Measurements from ENCODE around the gene TGM2. TPM values are rescaled to one million over a fixed set of nuclear protein-coding genes. Genes with fewer than 3 reads are reported as not detected.

Gene TGM2
- total and polyA plus RNA-seq, 4 donors: 12.9 to 63.3 (median 19.6) TPM

- Histone ChIP-seq H3K4me3 (ENCODE audit: low read depth, low read length) (no peak overlapping the region), H3K27me3 (ENCODE audit: control insufficient read depth, insufficient read depth, low read length) (no peaks in the 10 kb centered on the region), H3K27ac (ENCODE audit: low read depth, low read length) (no peak overlapping the region), H3K9me3 (ENCODE audit: control insufficient read depth, insufficient read depth, low read length) (no peaks in the 10 kb centered on the region), H3K4me1 (ENCODE audit: control insufficient read depth, insufficient read depth, low read length) (peaks cover 19% of the 10 kb centered on the region), H3K36me3 (ENCODE audit: control insufficient read depth, insufficient read depth, low read length) (no peaks in the 10 kb centered on the region)
- no peak for DNase-seq (ENCODE audit: low read depth in 4 of 6, low spot score in 6 of 6)
- WGBS (ENCODE audit: insufficient coverage): 68% methylated on average over 7 of the region's 11 CpGs
Observed at GRCh38 chr20:38156888-38157634, 8.0 kb downstream of the TGM2 start.

GRCh38 chr20:38156280-38156679 lies 8.8 kb downstream of the TGM2 start:
- Histone ChIP-seq H3K4me3 (ENCODE audit: low read depth, low read length) (no peak overlapping the region), H3K27ac (ENCODE audit: low read depth, low read length) (no peak overlapping the region), H3K27me3 (ENCODE audit: control insufficient read depth, insufficient read depth, low read length) (no peaks in the 10 kb centered on the region), H3K9me3 (ENCODE audit: control insufficient read depth, insufficient read depth, low read length) (no peaks in the 10 kb centered on the region), H3K36me3 (ENCODE audit: control insufficient read depth, insufficient read depth, low read length) (no peaks in the 10 kb centered on the region), H3K4me1 (ENCODE audit: control insufficient read depth, insufficient read depth, low read length) (peaks cover 27% of the 10 kb centered on the region)
- no peak for DNase-seq (ENCODE audit: low read depth in 4 of 6, low spot score in 6 of 6)
- WGBS (ENCODE audit: insufficient coverage): 80% methylated on average over 5 of the region's 6 CpGs

GRCh38 chr20:38155811-38156210 lies 9.3 kb downstream of the TGM2 start:
- 97% methylated on average over 12 of the region's 13 CpGs for WGBS (ENCODE audit: insufficient coverage)
- no peak overlapping the region for H3K27ac ChIP-seq (ENCODE audit: low read depth, low read length)
- DNase-seq (ENCODE audit: low read depth in 4 of 6, low spot score in 6 of 6): no peak
- no peaks in the 10 kb centered on the region for H3K27me3 ChIP-seq (ENCODE audit: control insufficient read depth, insufficient read depth, low read length)
- H3K9me3 ChIP-seq (ENCODE audit: control insufficient read depth, insufficient read depth, low read length): no peaks in the 10 kb centered on the region
- H3K4me3 ChIP-seq (ENCODE audit: low read depth, low read length): no peak overlapping the region
- peaks cover 28% of the 10 kb centered on the region for H3K4me1 ChIP-seq (ENCODE audit: control insufficient read depth, insufficient read depth, low read length)
- H3K36me3 ChIP-seq (ENCODE audit: control insufficient read depth, insufficient read depth, low read length): no peaks in the 10 kb centered on the region

- WGBS (ENCODE audit: insufficient coverage): 80% methylated on average over 2 of the region's 5 CpGs
- no peak overlapping the region for H3K4me3 ChIP-seq (ENCODE audit: low read depth, low read length)
- H3K36me3 ChIP-seq (ENCODE audit: control insufficient read depth, insufficient read depth, low read length): no peaks in the 10 kb centered on the region
- no peak for DNase-seq (ENCODE audit: low read depth in 4 of 6, low spot score in 6 of 6)
- H3K27ac ChIP-seq (ENCODE audit: low read depth, low read length): no peak overlapping the region
- H3K4me1 ChIP-seq (ENCODE audit: control insufficient read depth, insufficient read depth, low read length): peaks cover 23% of the 10 kb centered on the region
- no peaks in the 10 kb centered on the region for H3K9me3 ChIP-seq (ENCODE audit: control insufficient read depth, insufficient read depth, low read length)
- no peaks in the 10 kb centered on the region for H3K27me3 ChIP-seq (ENCODE audit: control insufficient read depth, insufficient read depth, low read length)
Observed at GRCh38 chr20:38153401-38153800, 11.7 kb downstream of the TGM2 start.

- no peak overlapping the region for H3K4me3 ChIP-seq (ENCODE audit: low read depth, low read length)
- H3K4me1 ChIP-seq (ENCODE audit: control insufficient read depth, insufficient read depth, low read length): peaks cover 19% of the 10 kb centered on the region
- WGBS (ENCODE audit: insufficient coverage): 82% methylated on average over 11 of the region's 22 CpGs
- DNase-seq (ENCODE audit: low read depth in 4 of 6, low spot score in 6 of 6): peak in 1 of 6 donors; percentile 25
- no peaks in the 10 kb centered on the region for H3K9me3 ChIP-seq (ENCODE audit: control insufficient read depth, insufficient read depth, low read length)
- H3K27ac ChIP-seq (ENCODE audit: low read depth, low read length): peak overlapping the region; percentile 85
- H3K36me3 ChIP-seq (ENCODE audit: control insufficient read depth, insufficient read depth, low read length): no peaks in the 10 kb centered on the region
- no peaks in the 10 kb centered on the region for H3K27me3 ChIP-seq (ENCODE audit: control insufficient read depth, insufficient read depth, low read length)
Observed at GRCh38 chr20:38152621-38153221, 12.3 kb downstream of the TGM2 start.

GRCh38 chr20:38152175-38152620 lies 12.9 kb downstream of the TGM2 start:
- H3K36me3 ChIP-seq (ENCODE audit: control insufficient read depth, insufficient read depth, low read length): no peaks in the 10 kb centered on the region
- H3K9me3 ChIP-seq (ENCODE audit: control insufficient read depth, insufficient read depth, low read length): no peaks in the 10 kb centered on the region
- peaks cover 19% of the 10 kb centered on the region for H3K4me1 ChIP-seq (ENCODE audit: control insufficient read depth, insufficient read depth, low read length)
- H3K27ac ChIP-seq (ENCODE audit: low read depth, low read length): peak overlapping the region; percentile 85
- no peak overlapping the region for H3K4me3 ChIP-seq (ENCODE audit: low read depth, low read length)
- DNase-seq (ENCODE audit: low read depth in 4 of 6, low spot score in 6 of 6): peak in 2 of 6 donors; percentile 63 to 80
- WGBS (ENCODE audit: insufficient coverage): 15% methylated on average over 5 of the region's 7 CpGs
- no peaks in the 10 kb centered on the region for H3K27me3 ChIP-seq (ENCODE audit: control insufficient read depth, insufficient read depth, low read length)

GRCh38 chr20:38151455-38151854 lies 13.6 kb downstream of the TGM2 start:
- H3K36me3 ChIP-seq (ENCODE audit: control insufficient read depth, insufficient read depth, low read length): no peaks in the 10 kb centered on the region
- no peak overlapping the region for H3K27ac ChIP-seq (ENCODE audit: low read depth, low read length)
- WGBS (ENCODE audit: insufficient coverage): 92% methylated on average over 3 of the region's 3 CpGs
- no peak for DNase-seq (ENCODE audit: low read depth in 4 of 6, low spot score in 6 of 6)
- no peaks in the 10 kb centered on the region for H3K27me3 ChIP-seq (ENCODE audit: control insufficient read depth, insufficient read depth, low read length)
- H3K4me3 ChIP-seq (ENCODE audit: low read depth, low read length): no peak overlapping the region
- no peaks in the 10 kb centered on the region for H3K9me3 ChIP-seq (ENCODE audit: control insufficient read depth, insufficient read depth, low read length)
- H3K4me1 ChIP-seq (ENCODE audit: control insufficient read depth, insufficient read depth, low read length): peaks cover 19% of the 10 kb centered on the region

GRCh38 chr20:38150335-38151170 lies 14.5 kb downstream of the TGM2 start:
- no peaks in the 10 kb centered on the region for H3K27me3 ChIP-seq (ENCODE audit: control insufficient read depth, insufficient read depth, low read length)
- DNase-seq (ENCODE audit: low read depth in 4 of 6, low spot score in 6 of 6): no peak
- no peak overlapping the region for H3K4me3 ChIP-seq (ENCODE audit: low read depth, low read length)
- peaks cover 19% of the 10 kb centered on the region for H3K4me1 ChIP-seq (ENCODE audit: control insufficient read depth, insufficient read depth, low read length)
- H3K36me3 ChIP-seq (ENCODE audit: control insufficient read depth, insufficient read depth, low read length): no peaks in the 10 kb centered on the region
- no peak overlapping the region for H3K27ac ChIP-seq (ENCODE audit: low read depth, low read length)
- 98% methylated on average over 6 of the region's 8 CpGs for WGBS (ENCODE audit: insufficient coverage)
- no peaks in the 10 kb centered on the region for H3K9me3 ChIP-seq (ENCODE audit: control insufficient read depth, insufficient read depth, low read length)

- Histone ChIP-seq H3K4me1 (ENCODE audit: control insufficient read depth, insufficient read depth, low read length) (peaks cover 33% of the 10 kb centered on the region), H3K36me3 (ENCODE audit: control insufficient read depth, insufficient read depth, low read length) (no peaks in the 10 kb centered on the region)
Observed at GRCh38 chr20:38148328-38149102, 16.6 kb downstream of the TGM2 start.

More at GRCh38 chr20:38148328-38149102, 16.6 kb downstream of the TGM2 start:
- H3K4me3 ChIP-seq (ENCODE audit: low read depth, low read length): no peak overlapping the region
- WGBS (ENCODE audit: insufficient coverage): 91% methylated on average over 9 of the region's 9 CpGs
- no peaks in the 10 kb centered on the region for H3K9me3 ChIP-seq (ENCODE audit: control insufficient read depth, insufficient read depth, low read length)
- no peak for DNase-seq (ENCODE audit: low read depth in 4 of 6, low spot score in 6 of 6)
- no peak overlapping the region for H3K27ac ChIP-seq (ENCODE audit: low read depth, low read length)
- H3K27me3 ChIP-seq (ENCODE audit: control insufficient read depth, insufficient read depth, low read length): no peaks in the 10 kb centered on the region
